Measurements from ENCODE around the gene SEPTIN5.

DNA sequence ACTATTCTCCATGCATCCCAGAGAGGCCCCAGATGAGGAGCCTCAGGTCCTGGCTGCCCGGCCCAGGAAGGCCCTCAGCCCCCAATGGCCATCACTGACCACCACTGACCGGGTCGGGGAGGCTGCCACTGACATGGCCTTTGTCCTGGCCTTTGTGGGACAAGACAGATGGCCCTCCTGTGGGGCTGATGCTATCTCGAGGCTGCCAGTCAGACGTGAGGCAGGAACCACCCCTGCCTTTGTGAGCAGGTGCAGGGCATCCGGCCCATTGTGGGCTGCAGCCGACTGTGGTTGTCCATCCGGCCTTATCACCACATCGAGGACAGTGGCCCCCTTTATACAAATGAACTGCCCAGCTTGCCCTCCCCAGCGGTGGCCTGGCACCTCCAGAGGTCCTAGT lies 14.5 kb downstream of the SEPTIN5 start:
- TF ChIP-seq EZH2 (IDR thresholded peaks at IDR 0.05; ENCODE audit: borderline replicate concordance, low read depth, low read length, poor library complexity, severe bottlenecking), result no peak
- TF ChIP-seq, protein P1, sequence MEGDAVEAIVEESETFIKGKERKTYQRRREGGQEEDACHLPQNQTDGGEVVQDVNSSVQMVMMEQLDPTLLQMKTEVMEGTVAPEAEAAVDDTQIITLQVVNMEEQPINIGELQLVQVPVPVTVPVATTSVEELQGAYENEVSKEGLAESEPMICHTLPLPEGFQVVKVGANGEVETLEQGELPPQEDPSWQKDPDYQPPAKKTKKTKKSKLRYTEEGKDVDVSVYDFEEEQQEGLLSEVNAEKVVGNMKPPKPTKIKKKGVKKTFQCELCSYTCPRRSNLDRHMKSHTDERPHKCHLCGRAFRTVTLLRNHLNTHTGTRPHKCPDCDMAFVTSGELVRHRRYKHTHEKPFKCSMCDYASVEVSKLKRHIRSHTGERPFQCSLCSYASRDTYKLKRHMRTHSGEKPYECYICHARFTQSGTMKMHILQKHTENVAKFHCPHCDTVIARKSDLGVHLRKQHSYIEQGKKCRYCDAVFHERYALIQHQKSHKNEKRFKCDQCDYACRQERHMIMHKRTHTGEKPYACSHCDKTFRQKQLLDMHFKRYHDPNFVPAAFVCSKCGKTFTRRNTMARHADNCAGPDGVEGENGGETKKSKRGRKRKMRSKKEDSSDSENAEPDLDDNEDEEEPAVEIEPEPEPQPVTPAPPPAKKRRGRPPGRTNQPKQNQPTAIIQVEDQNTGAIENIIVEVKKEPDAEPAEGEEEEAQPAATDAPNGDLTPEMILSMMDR (conservative IDR thresholded peaks at IDR 0.05; ENCODE audit: low read depth, low read length), result no peak

Measured in A673 (cell line).